GM21529 (cell line): ENCODE data around the gene OTOG.

Experiments
- ATAC-seq: cut with Tn5 transposase; IDR thresholded peaks from one replicate; pipeline ENCODE4 v1.9.1; 2021; ENCODE audit not compliant: unreplicated experiment

OTOG gene

DNA sequence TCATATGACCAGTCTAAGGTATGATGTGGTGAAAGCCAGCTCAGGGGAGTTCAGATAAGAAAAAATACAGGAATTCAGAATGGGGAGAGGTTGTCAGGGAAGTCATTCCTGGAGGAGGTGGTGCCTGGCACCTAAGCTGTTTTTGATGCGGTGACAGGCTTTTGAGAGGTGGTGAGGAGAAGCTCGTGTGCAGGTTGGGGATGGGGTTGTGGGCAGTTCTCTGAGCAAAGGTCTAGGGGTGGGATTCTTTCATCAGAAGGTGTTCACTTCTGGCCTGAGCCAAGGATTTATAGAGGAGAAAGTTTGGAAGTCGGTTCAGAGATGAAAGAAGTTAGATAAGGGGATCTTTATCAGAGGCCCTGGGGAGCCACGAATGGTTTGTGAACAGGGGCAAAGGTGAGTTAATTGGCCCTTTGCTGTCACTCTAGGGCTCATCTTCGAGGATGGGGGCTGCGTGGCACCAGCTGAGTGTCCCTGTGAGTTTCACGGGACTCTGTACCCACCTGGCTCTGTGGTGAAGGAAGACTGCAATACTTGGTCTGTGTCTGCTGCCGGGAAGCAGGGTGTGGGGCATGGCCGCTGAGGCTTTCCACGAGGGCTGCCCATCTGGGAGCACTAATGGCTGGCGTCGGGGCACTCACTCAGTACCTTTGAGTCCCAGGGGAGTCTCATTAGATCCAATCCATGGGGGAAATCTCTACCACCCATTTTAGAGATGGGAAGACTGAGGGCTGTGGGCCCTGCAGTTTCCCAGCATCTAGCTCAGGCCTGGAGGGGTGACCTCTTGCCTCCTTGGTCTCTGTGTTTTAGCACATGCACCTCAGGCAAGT lies 13.4 kb downstream of the OTOG start:
- ATAC-seq = no peak

DNA sequence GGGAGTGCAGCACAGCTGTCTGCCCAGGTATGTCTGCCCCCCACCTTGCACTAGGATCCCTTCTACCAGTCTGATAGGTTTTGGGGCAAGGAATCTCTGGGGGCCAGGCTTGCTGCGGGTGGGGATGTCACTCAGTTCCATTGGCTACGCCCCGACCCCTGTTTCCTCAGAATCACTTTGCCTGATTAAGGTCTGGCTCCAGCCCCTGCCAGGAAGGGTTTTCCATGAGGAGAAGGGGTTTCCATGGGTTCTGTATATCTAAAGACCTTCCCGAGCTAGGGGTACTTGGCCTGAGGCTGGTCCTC lies 14.0 kb downstream of the OTOG start:
- no peak for ATAC-seq

GRCh38 chr11:17561526-17561925 lies 14.5 kb downstream of the OTOG start:
- ATAC-seq = no peak

GRCh38 chr11:17563231-17563646 lies 16.2 kb downstream of the OTOG start:
- ATAC-seq = no peak

GRCh38 chr11:17563961-17564686 lies 17.1 kb downstream of the OTOG start:
- no peak for ATAC-seq

DNA sequence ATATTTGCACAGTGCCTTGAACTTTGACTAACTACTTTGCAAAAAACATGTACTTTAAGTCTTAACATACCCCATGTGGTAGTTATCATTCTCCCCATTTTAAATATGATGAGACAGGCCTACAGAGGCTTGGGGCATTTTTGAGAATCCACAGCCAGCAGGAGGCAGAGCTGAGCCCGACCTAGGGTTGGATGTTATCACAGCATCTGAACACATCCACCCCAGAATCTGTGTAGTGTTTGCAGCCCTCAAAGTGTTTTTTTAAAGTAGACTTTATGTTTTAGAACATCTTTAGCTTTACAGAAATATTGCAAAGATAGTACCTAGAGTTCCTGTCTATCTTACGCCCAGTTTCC lies 17.6 kb downstream of the OTOG start:
- ATAC-seq = no peak

DNA sequence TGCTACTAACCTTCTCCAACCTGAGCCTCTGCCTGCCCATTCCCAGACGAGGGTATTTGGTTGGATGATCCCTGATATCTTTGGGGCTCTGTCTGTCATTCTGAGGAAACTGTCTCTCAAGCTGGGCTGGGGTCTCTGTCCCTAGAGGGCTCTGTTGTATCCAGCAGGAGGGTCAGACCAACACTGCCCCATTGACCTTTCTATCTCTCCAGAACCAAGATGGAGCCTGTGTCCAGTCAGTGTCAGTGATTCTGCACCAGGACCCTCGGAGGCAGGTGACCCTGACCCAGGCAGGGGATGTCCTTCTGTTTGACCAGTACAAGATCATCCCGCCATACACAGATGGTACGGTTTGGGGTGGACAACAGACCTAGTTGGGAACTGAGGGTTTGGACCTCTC lies 21.9 kb downstream of the OTOG start:
- no peak for ATAC-seq

GRCh38 chr11:17570034-17570433 lies 23.0 kb downstream of the OTOG start:
- no peak for ATAC-seq

DNA sequence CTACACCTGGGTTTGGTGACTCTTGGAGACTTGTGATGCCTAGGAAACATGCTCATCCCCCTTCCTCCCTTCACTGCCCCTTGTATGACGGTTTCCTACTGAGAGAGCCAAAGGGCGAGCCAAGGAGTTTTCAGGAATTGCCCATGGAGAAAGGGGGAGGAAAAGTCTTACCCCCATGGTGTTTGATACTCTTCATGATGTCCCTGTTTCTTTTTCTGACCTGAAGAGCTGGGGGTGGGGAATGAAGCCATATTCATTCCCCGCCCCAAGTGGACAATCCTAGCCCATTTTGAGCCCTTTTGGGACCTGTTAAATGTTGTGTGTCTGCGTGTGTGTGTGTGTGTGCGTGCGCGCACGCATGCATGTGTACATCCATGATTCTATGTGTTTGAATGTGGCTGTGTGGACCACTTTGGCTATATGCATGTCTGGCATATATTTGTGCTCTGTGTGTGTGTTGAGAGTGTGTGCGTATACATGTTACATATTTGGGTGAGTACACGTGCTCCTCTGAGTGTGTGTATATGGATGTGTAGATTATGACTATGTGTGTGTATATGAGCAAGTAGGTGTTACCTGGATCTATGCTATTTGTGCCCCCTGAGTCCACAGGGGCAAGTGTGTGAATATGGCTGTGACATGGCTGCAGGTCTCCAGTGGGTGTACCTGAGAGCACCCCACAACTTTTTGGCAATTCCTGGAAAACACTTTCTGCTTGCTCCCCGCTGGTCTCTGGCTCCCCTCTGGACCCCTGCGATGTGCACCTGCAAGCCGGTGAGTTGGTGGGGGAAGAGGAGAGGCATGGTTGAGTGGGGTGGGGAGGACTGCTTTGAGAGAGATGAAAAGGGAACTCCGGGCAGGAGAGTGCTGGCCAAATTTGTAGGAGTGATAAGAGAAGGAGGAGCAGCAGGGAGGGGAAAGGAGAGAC lies 24.6 kb downstream of the OTOG start:
- no peak for ATAC-seq

GRCh38 chr11:17572359-17572690 lies 25.3 kb downstream of the OTOG start:
- no peak for ATAC-seq

DNA sequence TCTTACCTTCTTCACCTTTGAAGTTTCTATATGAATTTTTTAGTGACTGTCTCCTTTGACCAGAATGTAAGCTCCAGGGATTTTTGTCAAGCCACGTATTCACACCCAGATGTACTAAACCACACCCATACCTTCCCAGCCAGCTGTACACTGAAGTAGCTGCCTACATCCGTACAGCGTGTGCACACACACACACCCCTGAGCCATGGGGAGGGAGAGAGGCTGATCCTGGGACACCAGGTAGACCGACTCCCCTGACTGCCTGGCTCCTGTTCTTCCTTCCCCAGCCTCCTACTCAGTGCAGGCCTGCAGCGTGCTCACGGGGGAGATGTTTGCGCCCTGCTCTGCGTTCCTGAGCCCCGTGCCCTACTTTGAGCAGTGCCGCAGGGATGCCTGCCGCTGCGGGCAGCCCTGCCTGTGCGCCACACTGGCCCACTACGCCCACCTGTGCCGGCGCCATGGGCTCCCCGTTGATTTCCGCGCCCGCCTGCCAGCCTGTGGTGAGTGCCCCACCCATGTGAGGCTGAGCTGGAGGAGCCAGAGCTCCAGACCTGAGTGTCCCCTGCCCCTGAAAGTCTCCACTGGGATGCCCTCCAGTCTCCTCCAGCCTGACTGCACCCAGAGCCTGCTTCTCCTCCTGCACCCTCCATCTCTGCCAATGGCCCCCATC lies 25.9 kb downstream of the OTOG start:
- ATAC-seq = no peak

GRCh38 chr11:17573526-17573925 lies 26.5 kb downstream of the OTOG start:
- ATAC-seq = no peak

GRCh38 chr11:17574141-17575091 lies 27.4 kb downstream of the OTOG start:
- no peak for ATAC-seq

GRCh38 chr11:17575431-17576425 lies 28.7 kb downstream of the OTOG start:
- no peak for ATAC-seq

- no peak for ATAC-seq
Measured at GRCh38 chr11:17578296-17578695, 31.2 kb downstream of the OTOG start.

GRCh38 chr11:17578958-17579357 lies 31.9 kb downstream of the OTOG start:
- ATAC-seq = no peak

DNA sequence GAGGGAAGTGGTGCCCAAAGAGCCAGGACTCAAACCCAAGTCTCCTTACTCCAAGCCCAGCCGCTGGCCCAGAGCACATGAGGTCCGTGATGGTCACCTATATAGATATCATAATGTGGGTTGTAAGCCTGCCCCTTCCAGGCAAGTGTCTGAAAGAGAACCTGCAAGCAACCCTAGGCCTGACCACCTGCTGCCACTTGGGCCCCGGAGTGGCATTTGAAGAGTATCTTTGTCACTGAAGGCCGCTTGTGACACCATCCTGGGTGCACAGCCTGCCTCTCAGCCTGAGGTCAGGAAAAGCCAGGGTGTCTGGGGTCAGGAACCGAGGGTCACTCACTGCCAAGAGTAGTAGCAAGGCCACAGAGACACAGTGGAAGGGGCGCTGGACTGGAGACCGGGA lies 32.4 kb downstream of the OTOG start:
- no peak for ATAC-seq

DNA sequence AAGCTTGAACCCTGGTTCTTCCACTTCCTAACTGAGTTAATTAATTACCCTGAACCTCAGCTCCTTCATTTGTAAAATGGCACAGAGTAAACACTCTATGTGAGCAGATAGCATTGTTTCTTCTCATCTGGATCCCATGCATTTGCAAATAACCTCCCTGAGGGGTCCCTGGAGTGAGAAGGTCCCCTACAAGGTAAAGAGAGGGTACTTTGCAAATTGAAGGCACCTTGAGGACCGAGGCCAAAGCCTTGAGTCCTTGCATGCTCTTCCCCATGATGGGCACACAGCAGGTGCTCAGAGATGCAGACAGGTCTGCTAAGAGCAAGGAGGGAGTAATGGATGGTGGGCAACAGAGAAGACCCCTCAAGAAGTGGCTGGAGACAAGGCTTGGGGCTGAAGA lies 33.2 kb downstream of the OTOG start:
- no peak for ATAC-seq
